ENCODE results near the gene CASKIN1. TPM values are rescaled to one million over a fixed set of nuclear protein-coding genes. Genes with fewer than 3 reads are reported as not detected.

Gene CASKIN1
- total RNA-seq, 1 experiment from 2014 or later: 7.9 TPM

DNA sequence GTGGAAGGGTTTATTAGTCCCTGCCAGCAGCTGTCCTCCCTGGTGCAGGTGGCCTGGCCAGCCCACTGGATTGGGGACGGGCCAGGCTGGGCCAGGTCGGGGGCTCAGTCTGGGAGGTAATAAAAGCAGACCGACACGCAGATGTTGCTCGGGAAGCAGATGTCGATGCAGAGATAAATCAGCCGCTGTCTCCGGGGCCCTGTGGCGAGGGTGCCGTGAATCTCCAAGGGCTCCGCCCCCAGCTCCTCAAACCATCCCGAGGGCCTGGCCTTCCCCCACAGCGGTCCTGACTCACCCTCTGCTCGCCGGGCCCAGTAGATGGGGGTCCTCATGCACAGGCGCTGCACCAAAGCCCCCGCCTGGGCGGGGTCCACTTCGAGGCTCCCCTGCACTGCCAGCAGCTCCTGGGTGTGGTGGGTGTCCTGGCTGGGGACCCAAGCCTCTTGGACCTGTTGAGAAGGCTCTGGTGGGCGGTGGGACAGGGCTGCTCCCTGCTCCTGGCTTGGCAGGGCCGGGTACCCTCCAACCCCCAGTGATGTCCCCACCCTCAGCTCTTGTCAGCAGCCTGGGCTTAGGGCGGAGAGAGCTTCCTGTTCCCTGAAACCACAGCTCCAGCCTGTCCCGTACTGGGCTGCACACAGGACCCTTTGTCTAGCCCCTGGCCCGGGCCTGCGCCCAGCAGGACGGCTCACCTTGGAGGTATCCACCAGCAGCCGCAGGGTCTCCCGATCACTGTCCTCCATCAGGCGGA is 13.0 kb upstream of the CASKIN1 start:
- no peak overlapping the region for H2BK15ac ChIP-seq (ENCODE audit: low read depth, low read length)
- TF ChIP-seq, protein P1, sequence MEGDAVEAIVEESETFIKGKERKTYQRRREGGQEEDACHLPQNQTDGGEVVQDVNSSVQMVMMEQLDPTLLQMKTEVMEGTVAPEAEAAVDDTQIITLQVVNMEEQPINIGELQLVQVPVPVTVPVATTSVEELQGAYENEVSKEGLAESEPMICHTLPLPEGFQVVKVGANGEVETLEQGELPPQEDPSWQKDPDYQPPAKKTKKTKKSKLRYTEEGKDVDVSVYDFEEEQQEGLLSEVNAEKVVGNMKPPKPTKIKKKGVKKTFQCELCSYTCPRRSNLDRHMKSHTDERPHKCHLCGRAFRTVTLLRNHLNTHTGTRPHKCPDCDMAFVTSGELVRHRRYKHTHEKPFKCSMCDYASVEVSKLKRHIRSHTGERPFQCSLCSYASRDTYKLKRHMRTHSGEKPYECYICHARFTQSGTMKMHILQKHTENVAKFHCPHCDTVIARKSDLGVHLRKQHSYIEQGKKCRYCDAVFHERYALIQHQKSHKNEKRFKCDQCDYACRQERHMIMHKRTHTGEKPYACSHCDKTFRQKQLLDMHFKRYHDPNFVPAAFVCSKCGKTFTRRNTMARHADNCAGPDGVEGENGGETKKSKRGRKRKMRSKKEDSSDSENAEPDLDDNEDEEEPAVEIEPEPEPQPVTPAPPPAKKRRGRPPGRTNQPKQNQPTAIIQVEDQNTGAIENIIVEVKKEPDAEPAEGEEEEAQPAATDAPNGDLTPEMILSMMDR (conservative IDR thresholded peaks at IDR 0.05): no peak
- H3K4me2 ChIP-seq (ENCODE audit: insufficient read depth, insufficient read length, low read length): no peak overlapping the region
- H2AFZ ChIP-seq (ENCODE audit: low read length): no peak overlapping the region
- peaks cover 0 to 2% of the 10 kb centered on the region in 2 experiments; a peak in 1 of 5 replicates for H3K9me3 Mint-ChIP-seq
- H3K18ac ChIP-seq (ENCODE audit: insufficient read length, low read depth, low read length): no peak overlapping the region
- H3K4me3 Mint-ChIP-seq: no peak overlapping the region
- H3K4ac ChIP-seq (ENCODE audit: low read depth, low read length): no peak overlapping the region
- H3K36me3 Mint-ChIP-seq (ENCODE audit: insufficient read depth in 1 of 3, low read depth in 3 of 3): peaks cover 17 to 48% (median 46%) of the 10 kb centered on the region in 3 experiments; a peak in 6 of 7 replicates
- H3T11ph ChIP-seq (ENCODE audit: low read length): no peak overlapping the region
- no peaks in the 10 kb centered on the region; the same call in 1 of the 2 replicates for H3K4me1 ChIP-seq (ENCODE audit: insufficient read depth, low read length)
- H3K27me3 ChIP-seq (ENCODE audit: insufficient read depth, low read length): no peaks in the 10 kb centered on the region
- H3K23ac ChIP-seq (ENCODE audit: insufficient read length, low read depth, low read length): no peak overlapping the region
- no peak overlapping the region for H4K91ac ChIP-seq (ENCODE audit: insufficient read length, low read depth, low read length)
- no peak overlapping the region for H3K9ac ChIP-seq (ENCODE audit: extremely low read depth, insufficient read length, low read length)
- no peak overlapping the region for H4K5ac ChIP-seq (ENCODE audit: insufficient read length, low read depth, low read length)
- H3K9me3 ChIP-seq (ENCODE audit: control insufficient read depth, low read depth, low read length): no peaks in the 10 kb centered on the region
- no peaks in the 10 kb centered on the region for H4K20me1 ChIP-seq (ENCODE audit: control insufficient read depth, insufficient read depth, insufficient read length)
- no peak overlapping the region for H3K56ac ChIP-seq (ENCODE audit: insufficient read length, low read depth, low read length)
- H2BK5ac ChIP-seq (ENCODE audit: insufficient read length, low read length): no peak overlapping the region
- H3K14ac ChIP-seq (ENCODE audit: insufficient read depth, low read length): no peak overlapping the region
- peaks cover 6% of the 10 kb centered on the region; the same call in 1 of the 2 replicates for H3K79me2 ChIP-seq (ENCODE audit: insufficient read depth, low read length)
- no peak overlapping the region for H3K27ac ChIP-seq (ENCODE audit: insufficient read length, low read depth, low read length)
- peaks cover 20% of the 10 kb centered on the region for H3K23me2 ChIP-seq (ENCODE audit: insufficient read length, low read depth, low read length, poor library complexity, severe bottlenecking)
- no peak overlapping the region for H2AK5ac ChIP-seq (ENCODE audit: insufficient read length, low read length)
- no peak overlapping the region for H2BK20ac ChIP-seq (ENCODE audit: low read depth, low read length, poor library complexity, severe bottlenecking)
- H4K8ac ChIP-seq (replicated peaks; ENCODE audit: insufficient read length, low read depth, low read length): no peak overlapping the region
- no peak overlapping the region for H3K27ac Mint-ChIP-seq
- no peak overlapping the region for H2BK120ac ChIP-seq (ENCODE audit: low read depth, low read length, poor library complexity, severe bottlenecking)
- WGBS (ENCODE audit: extremely low coverage, insufficient read length, low lambda C conversion rate): no CpG with 5 or more reads among the region's 29 CpGs
- H3K27me3 Mint-ChIP-seq (ENCODE audit: low read depth): peaks cover 2% of the 10 kb centered on the region
- H3K79me1 ChIP-seq (ENCODE audit: insufficient read depth, low read depth, low read length, poor library complexity, severe bottlenecking): peaks cover 6% of the 10 kb centered on the region
- no peak for DNase-seq
- H2BK12ac ChIP-seq (ENCODE audit: insufficient read length, low read depth, low read length): no peak overlapping the region
- peaks cover 18 to 22% of the 10 kb centered on the region in 2 experiments for H3K4me1 Mint-ChIP-seq

Measured in H9 (cell line).